HG03196 (cell line): ENCODE data around the gene SSC4D.
"Not testable (repeated sequence)": the region's sequence is repeated elsewhere in the genome, so short reads cannot be mapped to it uniquely, and the experiment has no call there.

Experiments
- ATAC-seq: cut with Tn5 transposase; IDR thresholded peaks from one replicate; pipeline ENCODE4 v1.9.1; 2021; ENCODE audit not compliant: unreplicated experiment

Gene SSC4D

DNA sequence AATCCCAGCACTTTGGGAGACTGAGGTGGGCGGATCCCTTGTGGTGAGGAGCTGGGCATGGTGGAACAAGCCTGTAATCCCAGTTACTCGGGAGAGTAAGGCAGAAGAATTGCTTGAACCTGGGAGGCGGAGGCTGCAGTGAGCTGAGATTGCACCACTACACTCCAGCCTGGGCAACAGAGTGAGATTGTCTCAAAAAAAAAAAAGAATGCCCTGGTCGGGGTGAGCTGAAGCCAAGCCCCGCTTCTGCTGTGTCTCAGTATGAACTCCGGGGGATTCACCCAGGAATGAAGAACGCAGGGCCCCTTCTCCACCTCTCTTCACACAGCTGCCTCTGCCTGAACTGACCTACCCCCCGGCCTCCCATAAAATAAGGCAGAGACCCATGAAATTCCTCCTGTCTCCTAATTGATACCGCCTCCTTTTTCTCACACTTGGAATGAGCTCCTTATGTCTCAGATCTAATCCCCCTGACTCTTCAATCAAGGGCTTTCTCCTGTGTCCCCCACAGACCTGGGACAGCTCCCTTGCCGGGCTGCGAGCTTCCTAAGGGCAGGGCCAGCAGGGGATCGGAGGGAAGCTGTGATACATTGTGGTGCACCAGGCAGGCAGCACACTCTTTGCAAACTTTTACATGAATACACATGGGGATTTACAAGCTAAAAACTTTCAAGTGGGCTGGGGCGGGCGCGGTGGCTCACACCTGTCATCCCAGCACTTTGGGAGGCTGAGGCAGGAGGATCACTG is 14.3 kb upstream of the SSC4D start:
- no peak for ATAC-seq

DNA sequence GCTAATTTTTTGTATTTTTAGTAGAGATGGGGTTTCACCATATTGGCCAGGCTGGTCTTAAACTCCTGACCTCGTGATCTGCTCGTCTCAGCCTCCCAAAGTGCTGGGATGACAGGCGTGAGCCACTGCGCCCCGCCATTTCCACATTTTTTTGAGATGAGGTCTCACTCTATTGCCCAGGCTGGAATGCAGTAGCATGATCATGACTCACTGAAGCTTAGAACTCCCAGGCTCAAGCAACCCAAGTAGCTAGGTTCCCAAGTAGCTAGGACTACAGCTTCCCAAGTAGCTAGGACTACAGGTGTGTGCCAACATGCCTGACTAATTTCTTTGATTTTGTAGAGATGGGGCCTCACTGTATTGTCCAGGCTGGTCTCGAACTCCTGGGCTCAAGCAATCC is 11.6 kb upstream of the SSC4D start:
- ATAC-seq = not testable (repeated sequence)

GRCh38 chr7:76417654-76418310 is 8.3 kb upstream of the SSC4D start:
- ATAC-seq = not testable (repeated sequence)

GRCh38 chr7:76412249-76412648 is 2.8 kb upstream of the SSC4D start:
- no peak for ATAC-seq

DNA sequence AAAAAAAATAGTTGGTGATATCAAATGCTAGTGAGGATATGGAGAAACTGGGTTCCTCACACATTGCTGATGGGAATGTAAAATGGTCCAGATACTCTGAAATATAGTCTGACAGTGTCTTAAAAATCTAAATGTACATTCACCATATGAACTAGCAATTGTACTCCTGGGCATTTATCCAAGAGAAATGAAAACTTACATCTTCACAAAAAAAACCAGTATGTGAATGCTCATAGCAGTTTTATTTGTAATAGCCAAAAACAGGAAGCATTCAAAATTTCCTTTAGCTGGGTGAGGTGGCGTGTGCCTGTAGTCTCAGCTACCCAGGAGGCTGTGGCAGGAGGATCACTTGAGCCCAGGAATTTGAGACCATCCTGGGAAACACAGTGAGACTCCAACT is 2.1 kb upstream of the SSC4D start:
- ATAC-seq = no peak

GRCh38 chr7:76408121-76408560 is 1.4 kb downstream of the SSC4D start:
- ATAC-seq = no peak

DNA sequence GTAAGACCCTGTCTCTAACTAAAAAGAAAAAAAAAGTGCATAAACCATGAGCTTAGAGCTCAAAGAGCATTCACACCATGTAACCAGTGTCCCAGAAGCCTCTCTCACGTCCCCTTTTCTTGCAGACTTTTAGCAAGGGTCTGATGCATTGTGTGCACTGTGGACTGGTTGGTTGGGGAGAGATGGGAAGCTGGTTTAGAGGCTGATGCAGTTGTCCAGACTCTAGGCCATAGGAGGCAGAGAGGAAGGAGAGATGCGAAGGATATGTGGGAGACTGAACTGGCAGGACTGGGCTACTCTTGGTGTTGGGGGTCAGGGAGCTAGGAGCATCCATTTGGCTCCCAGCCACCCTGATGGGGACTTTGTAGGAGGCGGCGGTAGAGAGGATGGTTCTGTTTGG is 1.8 kb downstream of the SSC4D start:
- ATAC-seq = no peak

DNA sequence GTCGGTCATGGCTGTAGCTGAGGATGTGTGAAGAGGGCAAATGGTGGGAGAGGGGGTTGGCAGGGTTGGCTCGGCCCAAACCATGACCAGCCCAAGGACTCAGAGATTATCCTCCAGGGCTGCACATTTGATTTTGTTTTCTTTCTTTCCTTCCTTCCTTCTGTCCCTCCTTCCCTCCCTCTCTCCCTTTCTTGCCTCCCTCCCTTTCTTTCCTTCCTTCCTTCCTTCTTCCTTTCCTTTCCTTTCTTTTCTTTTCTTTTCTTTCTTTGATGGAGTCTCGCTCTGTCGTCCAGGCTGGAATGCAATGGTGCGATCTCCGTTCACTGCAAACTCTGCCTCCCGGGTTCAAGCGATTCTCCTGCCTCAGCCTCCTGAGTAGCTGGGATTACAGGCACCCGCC is 3.8 kb downstream of the SSC4D start:
- no peak for ATAC-seq

DNA sequence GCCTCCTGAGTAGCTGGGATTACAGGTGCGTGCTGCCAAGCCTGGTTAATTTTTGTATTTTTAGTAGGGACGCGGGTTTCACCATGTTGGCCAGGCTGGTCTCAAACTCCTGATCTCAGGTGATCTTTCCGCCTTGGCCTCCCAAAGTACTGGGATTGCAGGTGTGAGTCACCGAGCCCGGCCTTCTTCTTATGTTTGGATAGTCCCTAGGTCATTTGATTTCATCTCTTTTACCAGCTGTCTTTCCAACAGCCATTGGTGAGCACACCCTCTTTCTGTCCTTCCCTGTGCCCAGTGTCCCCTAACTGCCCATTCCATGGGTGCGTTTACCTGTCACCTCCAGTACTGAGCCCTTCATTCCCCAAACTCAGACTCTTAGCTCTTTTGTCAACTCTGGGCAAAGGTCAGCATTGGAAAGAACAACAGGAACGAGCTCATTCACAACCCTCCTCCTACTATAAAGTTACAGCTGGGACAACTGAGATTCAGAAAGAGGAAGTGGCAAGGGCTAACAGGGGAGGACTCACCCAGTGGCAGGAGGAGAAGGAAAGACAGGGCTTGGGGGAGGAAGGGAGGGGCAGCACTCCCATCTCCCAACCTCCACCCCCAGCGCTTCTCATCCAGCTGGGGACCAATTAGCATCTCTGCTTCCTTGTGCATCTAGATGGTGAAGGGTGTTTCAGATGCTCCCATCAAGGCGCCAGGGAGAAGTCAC is 5.6 kb downstream of the SSC4D start:
- no peak for ATAC-seq

- ATAC-seq = not testable (repeated sequence)
Measured at GRCh38 chr7:76403097-76403496, 6.4 kb downstream of the SSC4D start.

- ATAC-seq = no peak
Measured at GRCh38 chr7:76400248-76400647, 9.2 kb downstream of the SSC4D start.

- no peak for ATAC-seq
Measured at GRCh38 chr7:76397409-76398183, 11.9 kb downstream of the SSC4D start.

GRCh38 chr7:76396864-76397263 is 12.6 kb downstream of the SSC4D start:
- no peak for ATAC-seq

DNA sequence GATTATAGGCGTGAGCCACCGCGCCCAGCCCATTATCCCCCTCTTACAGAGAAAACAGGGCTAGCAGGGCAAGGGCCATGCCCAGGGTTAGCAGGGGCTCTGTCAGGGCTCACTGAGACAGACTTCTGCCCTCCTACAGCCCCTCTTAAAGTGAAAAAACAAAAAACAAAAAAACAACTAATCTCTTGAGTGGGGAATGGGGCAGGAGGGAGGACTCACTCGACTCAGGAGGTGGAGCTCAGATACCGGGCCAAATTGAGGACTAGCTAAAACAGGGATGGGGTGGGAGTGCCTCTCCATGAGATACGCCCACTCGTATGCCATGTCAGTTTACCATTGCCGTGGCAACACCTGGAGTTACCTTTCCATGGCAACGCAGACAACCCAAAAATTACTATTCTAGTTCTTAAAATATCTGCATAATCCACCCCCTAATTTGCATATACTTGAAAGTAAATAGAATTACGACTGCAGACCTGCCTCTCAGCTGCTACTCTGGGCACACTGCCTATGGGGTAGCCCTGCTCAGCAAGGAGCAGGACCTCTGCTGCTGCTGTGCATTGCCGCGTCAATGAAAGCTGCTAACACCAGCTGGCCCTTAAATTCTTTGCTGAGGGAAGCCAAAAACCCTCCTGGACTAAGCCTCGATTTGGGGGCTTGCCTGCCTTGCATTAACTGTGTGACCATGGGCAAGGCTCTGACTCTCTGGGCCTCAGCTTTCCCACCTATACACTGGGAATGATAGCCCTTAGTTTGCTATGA is 13.4 kb downstream of the SSC4D start:
- no peak for ATAC-seq

DNA sequence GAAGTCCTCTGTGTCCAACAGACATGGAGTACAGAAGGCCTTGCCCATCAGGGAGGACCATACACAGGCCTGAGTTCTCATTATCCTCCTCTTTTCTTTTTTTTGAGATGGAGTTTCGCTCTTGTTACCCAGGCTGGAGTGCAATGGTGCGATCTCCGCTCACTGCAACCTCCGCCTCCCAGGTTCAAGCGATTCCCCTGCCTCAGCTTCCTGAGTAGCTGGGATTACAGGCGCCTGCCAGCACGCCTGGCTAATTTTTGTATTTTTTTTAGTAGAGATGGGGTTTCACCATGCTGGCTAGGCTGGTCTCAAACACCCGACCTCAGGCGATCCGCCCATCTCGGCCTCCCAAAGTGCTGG is 13.9 kb downstream of the SSC4D start:
- not testable (repeated sequence) for ATAC-seq

GRCh38 chr7:76394957-76395356 is 14.5 kb downstream of the SSC4D start:
- ATAC-seq = no peak

DNA sequence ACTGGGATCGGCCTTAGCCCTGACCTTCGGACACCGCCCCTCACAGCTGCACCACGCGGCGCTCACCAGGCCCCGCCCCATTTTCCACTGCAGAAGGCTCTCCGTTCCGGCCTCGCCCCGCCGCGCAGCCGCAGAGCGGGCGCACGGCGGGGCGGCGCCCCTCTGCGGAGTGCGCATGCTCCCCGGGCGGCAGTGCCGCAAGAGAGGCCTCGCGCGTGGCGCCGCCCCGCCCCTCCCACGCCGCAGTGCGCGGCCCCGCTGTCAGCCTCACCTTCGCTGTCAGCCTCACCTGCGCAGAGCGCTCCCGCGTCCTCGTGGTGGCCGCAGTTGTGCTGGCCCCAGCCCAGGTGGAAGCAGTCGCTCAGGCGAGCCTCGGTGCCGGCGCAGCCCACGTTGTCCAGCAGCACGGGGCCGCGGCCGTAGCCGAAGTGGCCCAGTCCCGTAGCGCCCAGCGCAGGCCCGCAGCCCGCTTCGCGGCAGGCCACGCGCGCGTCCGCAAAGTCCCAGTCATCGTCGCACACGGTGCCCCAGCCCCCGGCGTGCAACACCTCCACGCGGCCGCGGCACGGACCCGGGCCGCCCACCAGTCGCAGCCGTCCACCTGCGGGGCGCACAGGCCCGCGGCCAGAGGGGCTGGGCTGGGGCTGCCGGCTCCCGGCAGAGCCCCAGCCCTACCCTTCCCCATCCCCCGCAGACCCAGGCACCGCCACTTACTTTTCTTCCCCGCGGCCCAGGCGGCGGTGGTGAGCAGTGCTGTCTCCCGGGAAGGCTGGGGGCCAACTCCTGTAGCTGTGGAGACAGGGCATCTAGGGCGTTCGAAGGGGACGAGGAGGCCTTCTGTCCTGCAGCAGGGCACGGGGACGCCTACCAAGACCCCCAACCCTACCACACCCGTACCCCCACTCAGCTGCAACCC is 16.1 kb downstream of the SSC4D start:
- peak; percentile 86 for ATAC-seq

DNA sequence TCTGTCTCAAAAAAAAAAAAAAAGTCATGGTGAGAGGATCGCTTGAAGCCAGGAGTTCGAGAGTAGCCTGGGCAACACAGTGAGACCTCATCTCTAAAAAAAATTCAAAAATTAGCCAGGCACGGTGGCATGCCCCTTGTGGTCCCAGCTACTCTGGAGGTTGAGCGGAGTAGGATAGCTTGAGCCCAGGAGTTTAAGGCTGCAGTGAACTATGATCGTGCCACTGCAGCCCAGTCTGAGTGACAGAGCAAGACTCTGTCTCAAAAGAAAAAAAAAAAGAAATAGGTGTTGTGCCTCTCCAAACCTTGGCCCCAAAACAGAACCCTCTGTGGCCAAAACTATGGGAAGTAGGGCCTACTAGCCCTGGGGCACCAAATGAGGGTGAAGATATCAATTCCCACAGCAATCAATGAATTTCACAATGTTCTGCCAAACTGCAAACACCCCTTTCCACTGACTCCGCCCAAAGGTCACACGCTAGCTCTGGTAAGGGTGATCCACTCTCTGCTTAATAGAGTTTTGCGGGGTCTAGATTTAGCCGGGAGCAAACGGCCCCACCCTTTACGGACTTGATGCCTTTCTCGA is 16.9 kb downstream of the SSC4D start:
- no peak for ATAC-seq

- ATAC-seq = no peak
Measured at GRCh38 chr7:76390092-76390491, 19.4 kb downstream of the SSC4D start.
